ENCODE data around the gene PRCD. TPM values are rescaled to one million over a fixed set of nuclear protein-coding genes. Genes with fewer than 3 reads are reported as not detected.

Gene PRCD
- total RNA-seq (2014; rRNA removed; shearing (Covaris generic); ENCODE audit: low replicate concordance) = 1.2 TPM in 1 of 2 replicates, not detected in the other

GRCh38 chr17:76539631-76540271 is at the start of gene PRCD:
TSS of gene PRCD (plus strand) at chr17:76540044. CDS start at chr17:76540142, 98 bp downstream.
- no peak for DNase-seq

DNA sequence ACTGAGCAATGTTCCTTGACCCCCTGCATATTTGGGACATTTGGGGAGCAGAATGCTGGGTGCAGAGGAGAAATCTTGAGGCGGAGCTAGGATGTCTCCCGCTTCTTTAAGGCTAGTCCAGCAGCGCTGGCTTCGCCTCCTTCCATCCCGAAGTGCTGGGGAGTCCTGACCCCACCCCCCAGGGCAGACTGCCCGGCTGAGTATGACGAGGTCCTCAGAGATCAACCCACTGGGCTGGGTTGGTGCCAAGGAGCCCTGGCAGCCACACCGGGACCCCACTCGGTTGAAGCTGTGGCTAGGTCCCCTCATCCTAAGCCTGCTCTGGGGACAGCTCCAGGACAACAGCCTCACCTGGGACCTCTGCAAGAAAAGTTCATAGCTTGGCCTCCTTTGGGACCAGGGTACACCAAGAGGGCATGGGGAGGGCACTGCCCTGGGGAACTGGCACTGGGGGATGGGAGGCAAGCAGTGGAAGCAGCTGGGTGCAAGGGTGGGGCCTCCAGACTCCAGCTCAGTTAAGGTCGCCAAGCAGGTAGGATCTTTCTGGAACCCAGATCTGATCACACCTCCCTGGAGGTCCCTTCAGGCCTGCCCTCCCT is 49.6 kb upstream of the PRCD start:
- H3K4me3 ChIP-seq = no peak overlapping the region
- peaks cover 7% of the 10 kb centered on the region for H3K36me3 ChIP-seq
- H3K9me3 ChIP-seq = no peaks in the 10 kb centered on the region
- DNase-seq = no peak
- no peaks in the 10 kb centered on the region for H3K27me3 ChIP-seq

More at GRCh38 chr17:76539631-76540271, at the start of gene PRCD:
- Histone ChIP-seq H3K27me3 (no peaks in the 10 kb centered on the region), H3K4me3 (peak within 1 kb of the TSS; percentile 26), H3K36me3 (peaks cover 3% of the 10 kb centered on the region; the same call in 1 of the 2 replicates), H3K9me3 (no peaks in the 10 kb centered on the region)

GRCh38 chr17:76491271-76492122 is 48.3 kb upstream of the PRCD start:
- DNase-seq = no peak
- H3K4me3 ChIP-seq = no peak overlapping the region
- no peaks in the 10 kb centered on the region for H3K9me3 ChIP-seq
- peaks cover 8% of the 10 kb centered on the region; the same call in 1 of the 2 replicates for H3K36me3 ChIP-seq
- no peaks in the 10 kb centered on the region for H3K27me3 ChIP-seq

- no peak overlapping the region for H3K4me3 ChIP-seq
- H3K9me3 ChIP-seq = no peaks in the 10 kb centered on the region
- DNase-seq = no peak
- no peaks in the 10 kb centered on the region for H3K27me3 ChIP-seq
- H3K36me3 ChIP-seq = peaks cover 7% of the 10 kb centered on the region; the same call in 1 of the 2 replicates
Observed at GRCh38 chr17:76492123-76492988, 47.5 kb upstream of the PRCD start.

- Histone ChIP-seq H3K27me3 (no peaks in the 10 kb centered on the region), H3K36me3 (peaks cover 3% of the 10 kb centered on the region; the same call in 1 of the 2 replicates), H3K9me3 (no peaks in the 10 kb centered on the region), H3K4me3 (no peak overlapping the region)
- DNase-seq = peak; percentile 80
Observed at GRCh38 chr17:76492989-76493501, 46.8 kb upstream of the PRCD start.

DNA sequence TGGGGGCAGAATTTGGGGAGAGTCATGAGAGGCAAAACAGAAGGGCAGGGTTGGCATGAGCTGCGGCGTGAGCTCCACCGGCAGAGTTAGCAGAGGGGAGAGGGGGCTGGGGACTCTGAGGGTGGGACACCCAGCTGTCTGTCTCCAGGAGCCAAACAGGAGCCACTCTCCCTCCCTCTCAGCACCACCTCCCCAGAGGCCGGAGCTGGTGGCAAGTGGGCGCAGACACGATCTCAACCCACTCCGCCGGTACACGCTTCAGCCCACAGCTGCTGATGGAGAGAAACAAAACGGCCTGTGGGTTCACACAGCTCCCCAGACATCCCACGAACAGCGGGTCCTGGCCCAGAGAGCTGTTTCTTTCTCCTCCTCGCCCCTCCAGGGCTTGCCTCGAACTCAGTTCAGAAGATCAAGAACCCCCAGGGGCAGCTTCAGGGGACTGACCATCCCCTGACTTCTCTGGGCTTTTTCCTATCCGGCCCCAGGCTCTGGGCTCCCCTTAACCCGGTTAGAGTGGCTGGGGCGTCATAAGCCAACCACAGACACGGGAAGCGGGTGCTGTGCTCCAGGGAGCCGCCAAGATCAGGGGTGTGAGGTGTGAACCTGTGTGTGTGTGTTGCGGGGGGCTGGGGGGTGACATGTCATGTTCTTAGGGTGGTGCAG is 46.2 kb upstream of the PRCD start:
- Histone ChIP-seq H3K4me3 (no peak overlapping the region), H3K27me3 (no peaks in the 10 kb centered on the region), H3K36me3 (peaks cover 3% of the 10 kb centered on the region; the same call in 1 of the 2 replicates), H3K9me3 (no peaks in the 10 kb centered on the region)
- DNase-seq = no peak

DNA sequence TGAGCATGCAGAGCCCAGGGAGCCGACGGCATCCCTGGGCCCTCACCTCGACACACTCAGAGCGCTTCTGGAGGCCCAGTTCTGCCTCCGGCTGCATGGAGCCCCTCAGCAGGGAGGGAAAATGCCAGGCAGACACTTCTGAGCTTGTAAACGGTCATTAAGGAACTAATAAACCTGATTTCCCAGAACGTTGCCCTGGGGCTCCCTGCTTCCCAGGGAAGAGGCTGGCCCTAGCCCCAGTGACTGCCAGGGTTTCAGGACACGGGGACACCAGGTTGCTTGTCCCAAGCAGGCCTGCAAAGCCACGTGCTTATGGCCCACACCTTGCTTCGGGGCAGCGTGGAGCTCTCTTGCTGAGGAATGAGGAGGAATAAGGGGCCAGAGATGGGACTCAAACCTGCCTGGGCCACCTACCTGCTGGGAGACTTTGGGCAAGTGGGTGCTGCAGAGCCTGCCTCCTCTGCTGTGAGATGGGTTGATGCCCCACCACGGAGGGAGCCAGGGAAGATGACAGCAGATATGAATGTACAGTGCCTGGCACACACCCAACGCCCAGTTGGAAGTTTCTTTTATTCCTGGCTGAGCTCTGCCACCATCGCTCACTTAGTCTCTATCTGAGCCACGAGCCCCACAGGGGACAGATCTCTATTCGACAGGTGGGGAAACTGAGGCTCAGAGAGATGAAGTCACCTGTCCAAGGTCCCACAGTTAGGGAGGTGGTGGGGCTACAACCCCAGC is 44.0 kb upstream of the PRCD start:
- peak; percentile 42 for DNase-seq
- H3K36me3 ChIP-seq = peaks cover 5% of the 10 kb centered on the region; the same call in 1 of the 2 replicates
- no peaks in the 10 kb centered on the region for H3K27me3 ChIP-seq
- H3K4me3 ChIP-seq = no peak overlapping the region
- H3K9me3 ChIP-seq = no peaks in the 10 kb centered on the region

DNA sequence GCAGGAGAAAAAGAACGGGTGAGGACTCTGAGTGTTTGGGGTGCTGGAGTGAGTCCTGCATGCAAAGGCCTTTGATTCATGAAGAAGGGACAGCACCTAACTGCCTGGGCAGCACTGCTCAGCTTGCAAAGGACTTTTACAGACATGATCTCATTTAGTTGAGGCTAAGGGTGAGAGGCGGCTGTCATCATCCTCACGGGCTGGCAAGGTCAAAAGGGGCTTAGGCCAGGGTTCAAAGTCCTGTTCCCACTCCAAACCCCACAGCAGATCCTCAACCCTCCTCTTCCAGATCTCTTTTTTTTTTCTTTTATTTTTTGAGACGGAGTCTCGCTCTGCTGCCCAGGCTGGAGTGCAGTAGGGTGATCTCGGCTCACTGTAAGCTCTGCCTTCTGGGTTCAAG is 43.4 kb upstream of the PRCD start:
- Histone ChIP-seq H3K9me3 (no peaks in the 10 kb centered on the region), H3K27me3 (no peaks in the 10 kb centered on the region), H3K4me3 (no peak overlapping the region), H3K36me3 (peaks cover 5% of the 10 kb centered on the region; the same call in 1 of the 2 replicates)
- DNase-seq = no peak

GRCh38 chr17:76497699-76497978 is 42.2 kb upstream of the PRCD start:
- peaks cover 5% of the 10 kb centered on the region; the same call in 1 of the 2 replicates for H3K36me3 ChIP-seq
- H3K9me3 ChIP-seq = no peaks in the 10 kb centered on the region
- no peak for DNase-seq
- H3K27me3 ChIP-seq = no peaks in the 10 kb centered on the region
- H3K4me3 ChIP-seq = no peak overlapping the region

- Histone ChIP-seq H3K4me3 (no peak overlapping the region), H3K9me3 (no peaks in the 10 kb centered on the region), H3K27me3 (no peaks in the 10 kb centered on the region), H3K36me3 (peaks cover 5% of the 10 kb centered on the region; the same call in 1 of the 2 replicates)
- DNase-seq = peak; percentile 84
Observed at GRCh38 chr17:76497979-76498875, 41.6 kb upstream of the PRCD start.

- H3K36me3 ChIP-seq = peaks cover 5% of the 10 kb centered on the region; the same call in 1 of the 2 replicates
- no peak overlapping the region; the same call in 1 of the 2 replicates for H3K4me3 ChIP-seq
- H3K27me3 ChIP-seq = no peaks in the 10 kb centered on the region
- no peak for DNase-seq
- no peaks in the 10 kb centered on the region for H3K9me3 ChIP-seq
Observed at GRCh38 chr17:76498876-76499251, 41.0 kb upstream of the PRCD start.

DNA sequence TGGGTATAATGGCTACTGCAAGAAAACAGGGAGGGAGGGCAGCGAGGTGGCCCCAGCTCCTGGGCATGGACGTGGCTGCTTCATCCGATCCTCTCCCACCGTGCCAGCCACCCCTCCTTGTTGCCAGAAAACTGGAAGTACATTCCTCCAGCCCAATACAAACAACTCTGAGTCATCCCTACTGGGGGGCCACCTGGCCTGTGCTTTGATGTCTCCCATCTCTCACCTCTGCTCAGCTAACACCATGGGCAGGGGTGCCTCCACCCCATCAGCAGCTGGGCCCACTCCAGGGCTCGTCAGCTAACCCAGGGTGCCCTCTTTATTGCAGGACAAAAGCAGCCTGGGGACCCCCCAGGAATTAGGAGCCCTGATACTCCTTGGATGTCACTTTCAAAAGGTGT is 40.6 kb upstream of the PRCD start:
- H3K27me3 ChIP-seq = no peaks in the 10 kb centered on the region
- no peaks in the 10 kb centered on the region for H3K9me3 ChIP-seq
- peak; percentile 59 for DNase-seq
- peak overlapping the region; percentile 62; the same call in 1 of the 2 replicates for H3K4me3 ChIP-seq
- peaks cover 5% of the 10 kb centered on the region; the same call in 1 of the 2 replicates for H3K36me3 ChIP-seq

GRCh38 chr17:76500074-76500746 is 39.6 kb upstream of the PRCD start:
- Histone ChIP-seq H3K27me3 (no peaks in the 10 kb centered on the region), H3K9me3 (no peaks in the 10 kb centered on the region), H3K4me3 (peak overlapping the region; percentile 62), H3K36me3 (peaks cover 2% of the 10 kb centered on the region; the same call in 1 of the 2 replicates)
- no peak for DNase-seq

DNA sequence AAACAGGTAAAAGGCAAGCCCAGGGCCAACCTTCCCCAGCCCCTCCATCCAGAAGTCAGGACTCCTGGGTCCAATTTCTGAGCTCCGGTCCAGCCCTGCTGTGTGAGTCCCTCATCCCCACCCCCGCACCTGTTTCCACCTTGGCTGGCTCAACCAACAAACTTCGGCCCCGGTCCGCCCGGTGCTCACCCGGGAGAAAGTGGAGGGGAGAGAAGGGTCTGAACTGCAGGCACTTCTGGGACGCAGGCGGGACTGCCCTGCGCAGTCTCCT is 39.2 kb upstream of the PRCD start:
- H3K27me3 ChIP-seq = no peaks in the 10 kb centered on the region
- no peaks in the 10 kb centered on the region for H3K9me3 ChIP-seq

More for the DNA sequence above, 39.2 kb upstream of the PRCD start:
- Histone ChIP-seq H3K36me3 (peaks cover 2% of the 10 kb centered on the region; the same call in 1 of the 2 replicates), H3K4me3 (peak overlapping the region; percentile 62)
- DNase-seq = no peak
